Measurements from ENCODE around the gene FRS2.

The FRS2 gene

GRCh38 chr12:69534389-69534822 lies 64.2 kb downstream of the FRS2 start:
- peak; percentile 99 for DNase-seq

GRCh38 chr12:69540987-69541386 lies 70.8 kb downstream of the FRS2 start:
- peak; percentile 71 for DNase-seq

GRCh38 chr12:69544087-69544486 lies 73.9 kb downstream of the FRS2 start:
- no peak for DNase-seq

- DNase-seq = no peak
Measured at GRCh38 chr12:69545081-69545480, 74.9 kb downstream of the FRS2 start.

- DNase-seq = no peak
Measured at GRCh38 chr12:69546693-69547438, 76.7 kb downstream of the FRS2 start.

GRCh38 chr12:69548687-69549086 lies 78.5 kb downstream of the FRS2 start:
- DNase-seq = no peak

GRCh38 chr12:69550569-69551350 lies 80.6 kb downstream of the FRS2 start:
- no peak for DNase-seq

- peak; percentile 56 for DNase-seq
Measured at GRCh38 chr12:69553628-69554248, 83.5 kb downstream of the FRS2 start.

- peak; percentile 96 for DNase-seq
Measured at GRCh38 chr12:69555461-69555860, 85.3 kb downstream of the FRS2 start.

GRCh38 chr12:69556383-69556782 lies 86.2 kb downstream of the FRS2 start:
- no peak for DNase-seq

GRCh38 chr12:69563166-69563762 lies 93.1 kb downstream of the FRS2 start:
- no peak for DNase-seq

- no peak for DNase-seq
Measured at GRCh38 chr12:69566603-69567002, 96.4 kb downstream of the FRS2 start.

- peak; percentile 72 for DNase-seq
Measured at GRCh38 chr12:69569236-69569635, 99.0 kb downstream of the FRS2 start.

GRCh38 chr12:69570000-69570516 lies 99.9 kb downstream of the FRS2 start:
- peak; percentile 83 for DNase-seq

GRCh38 chr12:69570545-69571399 lies 100.6 kb downstream of the FRS2 start:
- peak; percentile 66 for DNase-seq

GRCh38 chr12:69575346-69575745 lies 105.2 kb downstream of the FRS2 start:
- peak; percentile 21 for DNase-seq

- DNase-seq = no peak
Measured at GRCh38 chr12:69578283-69578682, 108.1 kb downstream of the FRS2 start.

- no peak for DNase-seq
Measured at GRCh38 chr12:69579029-69579428, 108.8 kb downstream of the FRS2 start.

- DNase-seq = no peak
Measured at GRCh38 chr12:69580074-69580473, 109.9 kb downstream of the FRS2 start.

- peak; percentile 32 for DNase-seq
Measured at GRCh38 chr12:69583203-69583602, 113.0 kb downstream of the FRS2 start.

- peak; percentile 93 for DNase-seq
Measured at GRCh38 chr12:69585189-69586062, 115.2 kb downstream of the FRS2 start, which contains the start of gene CCT2. TSS of gene CCT2 (plus strand) at chr12:69585459. CDS start at chr12:69585522, 63 bp downstream.

Data from HCEC 1CT (cell line).